Neuronal stem cell (in vitro differentiated cells): ENCODE data around the gene C19orf44.
A peak's percentile ranks its signal among the peaks of the same experiment; 100 is the strongest.
"Not testable (repeated sequence)": the region's sequence is repeated elsewhere in the genome, so short reads cannot be mapped to it uniquely, and the experiment has no call there.

Experiments
- DNase-seq: peaks from one replicate; pipeline ENCODE4 v3.0.0-alpha.2; 2013; ENCODE audit warnings: low spot score
- H2AFZ ChIP-seq: one replicate; pipeline ENCODE4 v1.6.1; 2013; ENCODE audit warnings: mild to moderate bottlenecking, low read length, inconsistent platforms
- H2AK5ac ChIP-seq: 2 replicates; pipeline ENCODE4 v1.6.1; 2013; ENCODE audit warnings: low read depth, mild to moderate bottlenecking, inconsistent platforms, low read length, moderate library complexity, mixed read lengths
- H2BK120ac ChIP-seq: 2 replicates; pipeline ENCODE4 v1.6.1; 2013; ENCODE audit warnings: low read depth, mild to moderate bottlenecking, inconsistent platforms, low read length, moderate library complexity, mixed read lengths
- H2BK12ac ChIP-seq: one replicate; pipeline ENCODE4 v1.6.1; 2013; ENCODE audit warnings: low read length, inconsistent platforms
- H2BK15ac ChIP-seq: 2 replicates; pipeline ENCODE4 v1.6.1; 2013; ENCODE audit warnings: mild to moderate bottlenecking, low read length, inconsistent platforms, mixed read lengths
- H2BK5ac ChIP-seq: one replicate; pipeline ENCODE4 v1.6.1; 2013; ENCODE audit warnings: inconsistent platforms, mild to moderate bottlenecking, low read length, moderate library complexity
- H3K14ac ChIP-seq: one replicate; pipeline ENCODE4 v1.6.1; 2013; ENCODE audit warnings: low read length, inconsistent platforms
- H3K18ac ChIP-seq: 2 replicates; pipeline ENCODE4 v1.6.1; 2013; ENCODE audit warnings: low read length, inconsistent platforms
- H3K23ac ChIP-seq: 2 replicates; pipeline ENCODE4 v1.6.1; 2013; ENCODE audit warnings: low read depth, mild to moderate bottlenecking, mixed read lengths, low read length, inconsistent platforms; ENCODE audit not compliant: poor library complexity
- H3K27ac ChIP-seq: replicated peaks from 3 replicates; pipeline ENCODE4 v1.5.1; 2013; ENCODE audit warnings: low read length, inconsistent platforms
- H3K27me3 ChIP-seq, 3 experiments: 2 replicates each; pipeline ENCODE4 v1.6.1; 2013; ENCODE audit warnings: low read length in 3 of 3, mild to moderate bottlenecking in 2 of 3, inconsistent platforms in 1 of 3, low read depth in 1 of 3, mixed read lengths in 1 of 3, moderate library complexity in 1 of 3; ENCODE audit not compliant: control insufficient read depth in 3 of 3, insufficient read depth in 3 of 3
- H3K36me3 ChIP-seq, 2 donors: replicated peaks in 1 of 2; 2 replicates each; pipeline ENCODE4 v1.6.1; 2013; ENCODE audit warnings: low read length in 2 of 2; ENCODE audit not compliant: control insufficient read depth in 2 of 2, insufficient read depth in 2 of 2
- H3K4ac ChIP-seq: 2 replicates; pipeline ENCODE4 v1.6.1; 2013; ENCODE audit warnings: inconsistent platforms, mild to moderate bottlenecking, low read length, moderate library complexity
- H3K4me1 ChIP-seq, 2 donors: 1 replicate in 1 of 2; 2 replicates in 1 of 2; pipeline ENCODE4 v1.6.1; 2013; ENCODE audit warnings: low read length in 2 of 2, low read depth in 1 of 2; ENCODE audit not compliant: control insufficient read depth in 2 of 2, insufficient read depth in 1 of 2
- H3K4me2 ChIP-seq: one replicate; pipeline ENCODE4 v1.6.1; 2013; ENCODE audit warnings: mild to moderate bottlenecking, low read length, inconsistent platforms; ENCODE audit not compliant: insufficient read depth, poor library complexity, severe bottlenecking
- H3K4me3 ChIP-seq, 2 donors: 2 replicates each; pipeline ENCODE4 v1.5.1; 2013; ENCODE audit warnings: low read length in 2 of 2, mild to moderate bottlenecking in 2 of 2, inconsistent platforms in 1 of 2, moderate library complexity in 1 of 2
- H3K79me1 ChIP-seq: one replicate; pipeline ENCODE4 v1.6.1; 2013; ENCODE audit warnings: low read depth, mild to moderate bottlenecking, inconsistent platforms, low read length, moderate library complexity
- H3K9ac ChIP-seq: one replicate; pipeline ENCODE4 v1.6.1; 2013; ENCODE audit warnings: mild to moderate bottlenecking, low read depth, low read length, inconsistent platforms; ENCODE audit not compliant: poor library complexity
- H3K9me3 ChIP-seq, 2 donors: replicated peaks in 1 of 2; 2 replicates each; pipeline versions ENCODE3 to v1.6.1; 2013; ENCODE audit warnings: low read length in 2 of 2, mild to moderate bottlenecking in 2 of 2, inconsistent platforms in 1 of 2, low read depth in 1 of 2, mixed read lengths in 1 of 2, moderate library complexity in 1 of 2; ENCODE audit not compliant: control insufficient read depth in 2 of 2, insufficient read depth in 1 of 2
- H4K8ac ChIP-seq: one replicate; pipeline ENCODE4 v1.6.1; 2013; ENCODE audit warnings: low read depth, mild to moderate bottlenecking, inconsistent platforms, low read length, moderate library complexity
- H4K91ac ChIP-seq: one replicate; pipeline ENCODE4 v1.6.1; 2013; ENCODE audit warnings: low read length, low read depth, mild to moderate bottlenecking, inconsistent platforms; ENCODE audit not compliant: poor library complexity
- WGBS, 2 donors: extraction: QIAGEN DNeasy Blood & Tissue Kit; methylation state at CpG; one replicate each; pipeline ENCODE4 v1.1.7; 2013; ENCODE audit warnings: missing lambda C conversion rate in 2 of 2, mixed read lengths in 1 of 2; ENCODE audit not compliant: insufficient read length in 2 of 2, insufficient replicate concordance in 1 of 2; ENCODE audit errors: extremely low coverage in 2 of 2; 5-methylcytosine and 5-hydroxymethylcytosine counted together

C19orf44 gene

GRCh38 chr19:16542045-16542909 lies 46.1 kb downstream of the C19orf44 start, which contains the start of gene CHERP:
Gene CHERP, minus strand, starts transcription at chr19:16542437. Its CDS starts 59 bp downstream, at chr19:16542378.
- H3K4ac ChIP-seq: no peak within 1 kb of the TSS
- peaks cover 20% of the 10 kb centered on the region for H3K79me1 ChIP-seq
- H3K27me3 ChIP-seq: no peaks in the 10 kb centered on the region
- H2AFZ ChIP-seq: peak within 1 kb of the TSS; percentile 98
- H3K36me3 ChIP-seq: peaks cover 15 to 43% of the 10 kb centered on the region in 2 donors
- H3K4me3 ChIP-seq: peak within 1 kb of the TSS; percentile 84 to 98
- peaks cover 2% of the 10 kb centered on the region in 2 donors for H3K4me1 ChIP-seq
- peaks cover 0 to 3% of the 10 kb centered on the region in 2 donors for H3K9me3 ChIP-seq
- H3K4me2 ChIP-seq: peak within 1 kb of the TSS; percentile 86
- no CpG with 5 or more reads among the region's 108 CpGs for WGBS, 2 donors
- peak within 1 kb of the TSS; percentile 82 for H2BK5ac ChIP-seq
- DNase-seq: peak; percentile 95
- no peak within 1 kb of the TSS for H2BK12ac ChIP-seq
- no peak within 1 kb of the TSS for H2BK15ac ChIP-seq
- peak within 1 kb of the TSS; percentile 93 for H3K9ac ChIP-seq
- peak within 1 kb of the TSS; percentile 99 for H3K18ac ChIP-seq
- H3K14ac ChIP-seq: peak within 1 kb of the TSS; percentile 82
- H2AK5ac ChIP-seq: peak within 1 kb of the TSS; percentile 83
- H4K91ac ChIP-seq: no peak within 1 kb of the TSS
- H4K8ac ChIP-seq: no peak within 1 kb of the TSS
- peak within 1 kb of the TSS; percentile 28 for H2BK120ac ChIP-seq
- peak within 1 kb of the TSS; percentile 91 for H3K23ac ChIP-seq
- H3K27ac ChIP-seq: peak within 1 kb of the TSS; percentile 77

DNA sequence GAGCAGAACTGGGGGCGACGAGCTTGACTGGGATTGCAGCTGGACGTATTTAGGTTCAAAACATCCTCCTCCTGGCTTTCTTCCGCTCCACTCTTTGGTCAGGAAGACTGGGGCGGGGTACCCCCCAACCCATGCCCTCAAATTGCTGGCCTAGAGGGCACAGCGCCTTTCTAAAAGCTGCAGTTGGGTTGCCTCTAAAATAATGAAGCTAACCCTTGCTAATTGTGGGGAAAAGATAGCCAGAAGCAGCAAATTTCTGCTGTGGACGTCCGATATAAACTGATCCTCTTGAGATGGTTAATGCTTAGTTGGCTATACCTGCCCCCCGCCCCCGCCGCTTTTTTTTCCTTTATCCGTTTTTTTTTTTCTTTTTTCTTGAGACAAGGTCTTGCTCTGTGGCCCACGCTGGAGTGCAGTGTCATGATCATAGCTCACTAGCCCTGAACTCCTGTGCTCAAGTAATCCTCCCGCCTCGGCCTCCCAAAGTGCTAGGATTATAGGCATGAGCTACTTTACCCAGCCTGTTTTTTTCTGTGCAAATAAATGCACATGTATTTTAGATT lies 46.8 kb downstream of the C19orf44 start:
- peak overlapping the region; percentile 83 for H2AK5ac ChIP-seq
- H3K23ac ChIP-seq: peak overlapping the region; percentile 91
- no CpG with 5 or more reads among the region's 15 CpGs for WGBS, 2 donors
- peak overlapping the region; percentile 28 for H2BK120ac ChIP-seq
- DNase-seq: peak; percentile 5
- H2BK12ac ChIP-seq: no peak overlapping the region
- H3K18ac ChIP-seq: peak overlapping the region; percentile 99
- no peak overlapping the region for H4K91ac ChIP-seq
- peaks cover 2% of the 10 kb centered on the region in 2 donors for H3K4me1 ChIP-seq
- H3K27ac ChIP-seq: peak overlapping the region; percentile 65
- H3K14ac ChIP-seq: peak overlapping the region; percentile 82
- peak overlapping the region; percentile 82 for H2BK5ac ChIP-seq
- H3K9ac ChIP-seq: peak overlapping the region; percentile 93
- peak overlapping the region; percentile 98 for H2AFZ ChIP-seq
- H2BK15ac ChIP-seq: no peak overlapping the region
- H3K4ac ChIP-seq: no peak overlapping the region
- H3K4me3 ChIP-seq: peak overlapping the region; percentile 84 to 98
- H3K4me2 ChIP-seq: peak overlapping the region; percentile 86
- H3K79me1 ChIP-seq: peaks cover 15% of the 10 kb centered on the region
- H3K27me3 ChIP-seq: no peaks in the 10 kb centered on the region
- peaks cover 9 to 36% of the 10 kb centered on the region in 2 donors for H3K36me3 ChIP-seq
- H4K8ac ChIP-seq: no peak overlapping the region
- H3K9me3 ChIP-seq: peaks cover 0 to 3% of the 10 kb centered on the region in 2 donors

DNA sequence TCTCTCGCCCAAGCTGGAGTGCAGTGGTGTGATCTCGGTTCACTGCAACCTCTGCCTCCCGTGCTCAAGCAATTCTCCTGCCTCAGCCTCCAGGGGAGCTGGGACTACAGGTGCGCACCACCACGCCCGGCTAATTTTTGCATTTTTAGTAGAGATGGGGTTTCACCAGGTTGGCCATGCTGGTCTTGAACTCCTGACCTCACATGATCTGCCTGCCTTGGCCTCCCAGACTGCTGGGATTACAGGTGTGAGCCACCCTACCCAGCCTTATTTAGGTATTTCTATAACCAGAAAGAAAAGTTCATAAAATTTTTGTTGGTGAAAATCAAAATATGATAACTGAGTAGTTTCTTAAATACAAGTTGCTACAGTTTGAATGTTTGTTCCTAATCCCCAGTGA lies 47.5 kb downstream of the C19orf44 start:
- H3K14ac ChIP-seq, H3K18ac ChIP-seq, H2BK120ac ChIP-seq, H4K8ac ChIP-seq, H3K9ac ChIP-seq, H3K4ac ChIP-seq, H3K23ac ChIP-seq, DNase-seq, H2AFZ ChIP-seq, H3K27ac ChIP-seq, H3K4me1 ChIP-seq, H2BK12ac ChIP-seq, H3K9me3 ChIP-seq, H2BK5ac ChIP-seq, H4K91ac ChIP-seq, H3K27me3 ChIP-seq, H2BK15ac ChIP-seq, H2AK5ac ChIP-seq: not testable (repeated sequence)
- no CpG with 5 or more reads among the region's 6 CpGs for WGBS, 2 donors
- Histone ChIP-seq H3K36me3 (peaks cover 7 to 29% of the 10 kb centered on the region in 2 donors), H3K4me2 (peak overlapping the region; percentile 11), H3K79me1 (peaks cover 14% of the 10 kb centered on the region), H3K4me3 (peak overlapping the region in 1 of 2 donors; percentile 84)
